ENCODE results near the gene SCAPER.

Gene SCAPER

GRCh38 chr15:76809412-76810103 is 95.6 kb downstream of the SCAPER start:
- peaks cover 5% of the 10 kb centered on the region; the same call in 1 of the 2 replicates for H3K4me1 ChIP-seq (ENCODE audit: insufficient read depth, low read length)
- H3K9me3 ChIP-seq (ENCODE audit: insufficient read depth, low read depth, low read length): no peaks in the 10 kb centered on the region
- H3K27me3 ChIP-seq (ENCODE audit: insufficient read depth, low read length): no peaks in the 10 kb centered on the region
- no peak overlapping the region for H3K4me3 ChIP-seq (ENCODE audit: low read length)
- H3K27ac ChIP-seq (ENCODE audit: low read length): no peak overlapping the region
- H3K9ac ChIP-seq (ENCODE audit: low read depth, low read length): no peak overlapping the region
- no peaks in the 10 kb centered on the region for H3K36me3 ChIP-seq (ENCODE audit: insufficient read depth, low read depth, low read length)

DNA sequence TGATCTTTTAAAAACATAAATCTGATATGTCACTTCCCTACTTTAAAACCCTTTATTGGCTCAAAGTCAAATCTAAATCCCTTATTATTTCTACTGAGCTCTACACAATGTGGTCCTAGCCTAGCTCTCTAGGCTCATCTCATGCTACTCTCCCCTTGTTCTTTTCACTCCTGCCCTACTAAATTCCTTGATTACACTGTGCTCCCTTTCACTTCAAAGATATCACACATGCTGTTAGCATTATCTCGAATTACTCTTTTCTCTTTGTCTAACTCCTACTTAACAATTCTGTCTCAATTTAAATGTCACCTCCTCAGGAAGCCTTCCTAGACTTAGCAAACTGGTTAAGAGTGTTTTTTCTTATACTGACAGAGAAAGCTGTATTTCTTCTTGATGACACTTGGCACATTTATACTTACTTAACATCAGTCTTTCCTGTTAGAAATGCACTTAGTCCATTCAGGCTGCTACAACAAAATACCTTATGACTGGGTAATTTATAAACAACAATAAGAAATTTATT is 102.0 kb downstream of the SCAPER start:
- Histone ChIP-seq H3K36me3 (ENCODE audit: insufficient read depth, low read depth, low read length) (no peaks in the 10 kb centered on the region), H3K27ac (ENCODE audit: low read length) (no peak overlapping the region), H3K4me3 (ENCODE audit: low read length) (no peak overlapping the region), H3K4me1 (ENCODE audit: insufficient read depth, low read length) (peaks cover 7% of the 10 kb centered on the region), H3K9ac (ENCODE audit: low read depth, low read length) (no peak overlapping the region), H3K27me3 (ENCODE audit: insufficient read depth, low read length) (no peaks in the 10 kb centered on the region), H3K9me3 (ENCODE audit: insufficient read depth, low read depth, low read length) (no peaks in the 10 kb centered on the region)

- no peak overlapping the region for H3K27ac ChIP-seq (ENCODE audit: low read length)
- no peak overlapping the region for H3K4me3 ChIP-seq (ENCODE audit: low read length)
- no peak overlapping the region for H3K9ac ChIP-seq (ENCODE audit: low read depth, low read length)
- no peaks in the 10 kb centered on the region for H3K36me3 ChIP-seq (ENCODE audit: insufficient read depth, low read depth, low read length)
- H3K9me3 ChIP-seq (ENCODE audit: insufficient read depth, low read depth, low read length): no peaks in the 10 kb centered on the region
- peaks cover 4% of the 10 kb centered on the region; the same call in 1 of the 2 replicates for H3K4me1 ChIP-seq (ENCODE audit: insufficient read depth, low read length)
- no peaks in the 10 kb centered on the region for H3K27me3 ChIP-seq (ENCODE audit: insufficient read depth, low read length)
Observed at GRCh38 chr15:76802411-76802810, 102.7 kb downstream of the SCAPER start.

- Histone ChIP-seq H3K4me1 (ENCODE audit: insufficient read depth, low read length) (peaks cover 4% of the 10 kb centered on the region; the same call in 1 of the 2 replicates), H3K27me3 (ENCODE audit: insufficient read depth, low read length) (no peaks in the 10 kb centered on the region), H3K27ac (ENCODE audit: low read length) (no peak overlapping the region), H3K9ac (ENCODE audit: low read depth, low read length) (no peak overlapping the region), H3K36me3 (ENCODE audit: insufficient read depth, low read depth, low read length) (no peaks in the 10 kb centered on the region), H3K4me3 (ENCODE audit: low read length) (no peak overlapping the region), H3K9me3 (ENCODE audit: insufficient read depth, low read depth, low read length) (no peaks in the 10 kb centered on the region)
Observed at GRCh38 chr15:76799760-76800159, 105.4 kb downstream of the SCAPER start.

DNA sequence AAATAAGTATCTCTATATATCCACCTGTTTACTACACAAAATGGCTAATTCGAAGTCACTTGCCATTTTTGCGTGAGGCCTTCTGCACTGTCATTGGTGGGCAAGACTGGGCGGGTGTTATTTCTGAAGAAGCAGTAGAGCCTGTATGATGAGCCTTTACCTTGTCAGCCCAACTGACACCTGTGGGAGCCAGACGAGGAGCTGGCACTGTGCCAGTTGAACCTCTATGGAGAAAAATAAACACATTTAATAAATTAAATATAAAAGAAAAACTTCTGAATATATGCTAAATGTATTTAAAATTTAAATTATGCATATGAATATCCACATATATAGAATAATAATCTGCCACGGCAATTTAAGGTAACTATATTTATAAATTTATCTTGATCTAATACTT is 109.9 kb downstream of the SCAPER start:
- Histone ChIP-seq H3K36me3 (ENCODE audit: insufficient read depth, low read depth, low read length) (no peaks in the 10 kb centered on the region), H3K9ac (ENCODE audit: low read depth, low read length) (no peak overlapping the region), H3K27me3 (ENCODE audit: insufficient read depth, low read length) (no peaks in the 10 kb centered on the region), H3K4me1 (ENCODE audit: insufficient read depth, low read length) (peaks cover 14% of the 10 kb centered on the region), H3K9me3 (ENCODE audit: insufficient read depth, low read depth, low read length) (no peaks in the 10 kb centered on the region), H3K4me3 (ENCODE audit: low read length) (no peak overlapping the region), H3K27ac (ENCODE audit: low read length) (no peak overlapping the region)

GRCh38 chr15:76793162-76793561 is 112.0 kb downstream of the SCAPER start:
- Histone ChIP-seq H3K9ac (ENCODE audit: low read depth, low read length) (no peak overlapping the region), H3K4me1 (ENCODE audit: insufficient read depth, low read length) (peaks cover 14% of the 10 kb centered on the region), H3K4me3 (ENCODE audit: low read length) (peak overlapping the region; percentile 10; the same call in 1 of the 2 replicates), H3K27me3 (ENCODE audit: insufficient read depth, low read length) (no peaks in the 10 kb centered on the region), H3K27ac (ENCODE audit: low read length) (no peak overlapping the region), H3K9me3 (ENCODE audit: insufficient read depth, low read depth, low read length) (no peaks in the 10 kb centered on the region), H3K36me3 (ENCODE audit: insufficient read depth, low read depth, low read length) (no peaks in the 10 kb centered on the region)

DNA sequence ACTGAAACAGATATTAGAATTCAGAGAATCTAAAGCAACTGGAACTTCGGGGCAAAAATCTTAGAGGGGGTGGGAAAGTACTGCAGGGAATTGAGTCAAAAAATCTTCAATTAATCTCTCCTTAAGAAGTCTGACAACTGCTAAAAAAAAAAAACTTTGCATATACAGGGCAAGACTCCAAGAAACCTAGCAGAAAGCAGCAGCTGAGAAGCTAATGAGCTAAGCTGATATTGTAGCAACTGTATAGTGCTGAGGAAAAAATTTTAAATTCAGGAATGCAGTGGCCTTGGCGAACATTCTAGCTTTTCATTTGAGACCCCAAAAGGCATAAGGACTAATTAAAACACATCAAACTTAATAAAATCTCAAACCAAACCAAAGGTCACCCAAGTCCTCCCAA is 113.6 kb downstream of the SCAPER start:
- Histone ChIP-seq H3K9me3 (ENCODE audit: insufficient read depth, low read depth, low read length) (no peaks in the 10 kb centered on the region), H3K4me3 (ENCODE audit: low read length) (no peak overlapping the region), H3K4me1 (ENCODE audit: insufficient read depth, low read length) (peaks cover 14% of the 10 kb centered on the region), H3K9ac (ENCODE audit: low read depth, low read length) (no peak overlapping the region), H3K27ac (ENCODE audit: low read length) (no peak overlapping the region), H3K36me3 (ENCODE audit: insufficient read depth, low read depth, low read length) (no peaks in the 10 kb centered on the region), H3K27me3 (ENCODE audit: insufficient read depth, low read length) (no peaks in the 10 kb centered on the region)

DNA sequence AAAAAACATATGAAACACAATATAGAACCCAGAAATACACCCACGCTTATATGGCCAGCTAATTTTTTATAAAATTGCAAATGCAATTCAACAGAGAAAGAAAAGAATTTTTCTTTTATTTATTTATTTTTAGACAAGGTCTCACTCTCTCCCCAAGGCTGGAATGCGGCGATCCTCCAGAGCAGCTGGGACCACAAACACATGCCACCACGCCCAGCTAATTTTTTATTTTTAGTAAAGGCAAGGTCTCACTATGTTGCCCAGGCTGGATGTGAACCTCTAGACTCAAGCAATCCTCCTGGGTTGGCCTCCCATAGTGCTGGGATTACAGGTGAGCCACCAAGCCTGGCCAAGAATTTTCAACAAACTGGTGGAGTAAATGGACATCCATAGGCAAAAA is 117.9 kb downstream of the SCAPER start:
- H3K27ac ChIP-seq (ENCODE audit: low read length): no peak overlapping the region
- H3K9ac ChIP-seq (ENCODE audit: low read depth, low read length): no peak overlapping the region
- H3K9me3 ChIP-seq (ENCODE audit: insufficient read depth, low read depth, low read length): no peaks in the 10 kb centered on the region; the same call in 1 of the 2 replicates
- no peaks in the 10 kb centered on the region for H3K27me3 ChIP-seq (ENCODE audit: insufficient read depth, low read length)
- no peak overlapping the region for H3K4me3 ChIP-seq (ENCODE audit: low read length)
- H3K4me1 ChIP-seq (ENCODE audit: insufficient read depth, low read length): no peaks in the 10 kb centered on the region
- H3K36me3 ChIP-seq (ENCODE audit: insufficient read depth, low read depth, low read length): no peaks in the 10 kb centered on the region

DNA sequence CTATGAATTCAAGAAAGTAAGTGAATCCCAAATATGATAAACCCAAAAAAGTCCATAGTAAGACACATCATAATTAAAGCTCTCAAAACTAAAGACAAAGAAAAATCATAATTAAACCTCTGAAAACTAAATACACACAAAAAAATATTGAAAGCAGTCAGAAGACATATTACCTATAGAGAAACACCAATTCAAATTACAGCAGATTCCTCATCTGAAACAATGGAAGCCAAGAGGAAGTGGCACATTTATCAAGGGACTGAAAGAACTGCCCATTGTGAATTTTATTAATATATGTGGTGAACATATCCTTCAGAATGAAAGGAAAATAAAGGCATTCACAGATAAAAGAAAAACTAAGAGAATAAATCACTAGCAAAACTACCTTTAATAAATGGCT is 128.2 kb downstream of the SCAPER start:
- no peak overlapping the region for H3K9ac ChIP-seq (ENCODE audit: low read depth, low read length)

DNA sequence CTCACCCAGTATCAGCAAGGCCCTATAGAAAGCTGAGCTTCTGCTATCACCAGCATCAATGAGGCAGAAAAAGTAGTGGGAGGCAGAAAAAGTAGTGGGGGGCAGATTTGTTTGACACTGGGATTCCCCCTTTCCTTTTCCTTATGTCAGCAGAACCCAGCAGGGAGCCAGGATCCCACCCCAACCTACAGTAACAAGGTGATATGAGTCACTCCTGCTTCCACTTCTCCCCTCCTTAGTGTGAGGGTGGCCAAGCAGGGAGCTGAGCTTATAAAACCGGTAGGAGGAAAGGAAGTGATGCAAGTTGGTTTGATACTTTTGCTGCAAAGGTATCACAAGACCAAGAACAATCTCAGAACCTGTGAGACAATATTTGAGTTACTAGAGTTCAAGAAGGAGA is 128.7 kb downstream of the SCAPER start:
- H3K27ac ChIP-seq (ENCODE audit: low read length): no peak overlapping the region
- H3K27me3 ChIP-seq (ENCODE audit: insufficient read depth, low read length): no peaks in the 10 kb centered on the region
- no peak overlapping the region for H3K4me3 ChIP-seq (ENCODE audit: low read length)
- H3K4me1 ChIP-seq (ENCODE audit: insufficient read depth, low read length): no peaks in the 10 kb centered on the region
- no peaks in the 10 kb centered on the region; the same call in 1 of the 2 replicates for H3K9me3 ChIP-seq (ENCODE audit: insufficient read depth, low read depth, low read length)
- H3K36me3 ChIP-seq (ENCODE audit: insufficient read depth, low read depth, low read length): no peaks in the 10 kb centered on the region
- H3K9ac ChIP-seq (ENCODE audit: low read depth, low read length): no peak overlapping the region

More for the DNA sequence above, 128.2 kb downstream of the SCAPER start:
- H3K27ac ChIP-seq (ENCODE audit: low read length): no peak overlapping the region
- H3K36me3 ChIP-seq (ENCODE audit: insufficient read depth, low read depth, low read length): no peaks in the 10 kb centered on the region
- no peak overlapping the region for H3K4me3 ChIP-seq (ENCODE audit: low read length)
- no peaks in the 10 kb centered on the region for H3K27me3 ChIP-seq (ENCODE audit: insufficient read depth, low read length)
- no peaks in the 10 kb centered on the region for H3K4me1 ChIP-seq (ENCODE audit: insufficient read depth, low read length)
- H3K9me3 ChIP-seq (ENCODE audit: insufficient read depth, low read depth, low read length): no peaks in the 10 kb centered on the region; the same call in 1 of the 2 replicates

DNA sequence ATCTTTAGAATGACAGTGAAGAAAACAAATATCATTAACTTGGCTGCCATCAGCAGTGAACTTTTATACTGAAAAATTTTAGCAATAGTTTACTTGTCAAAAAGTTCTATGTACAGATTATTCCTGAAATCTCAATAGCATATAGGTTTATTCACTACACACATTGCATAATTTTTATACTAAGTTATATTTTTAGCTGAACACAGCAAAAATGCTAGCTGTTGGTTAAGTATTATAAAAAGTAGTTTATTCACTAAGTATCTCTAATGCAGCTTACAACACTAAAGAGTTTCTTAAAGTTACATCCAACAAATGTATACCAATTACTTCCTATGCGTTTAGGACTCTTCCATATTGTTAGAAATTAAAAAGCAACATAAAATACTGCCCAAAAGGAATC is 131.9 kb downstream of the SCAPER start:
- H3K4me1 ChIP-seq (ENCODE audit: insufficient read depth, low read length): no peaks in the 10 kb centered on the region
- H3K36me3 ChIP-seq (ENCODE audit: insufficient read depth, low read depth, low read length): no peaks in the 10 kb centered on the region
- no peaks in the 10 kb centered on the region; the same call in 1 of the 2 replicates for H3K9me3 ChIP-seq (ENCODE audit: insufficient read depth, low read depth, low read length)
- H3K27me3 ChIP-seq (ENCODE audit: insufficient read depth, low read length): no peaks in the 10 kb centered on the region
- H3K4me3 ChIP-seq (ENCODE audit: low read length): no peak overlapping the region
- no peak overlapping the region for H3K9ac ChIP-seq (ENCODE audit: low read depth, low read length)
- H3K27ac ChIP-seq (ENCODE audit: low read length): no peak overlapping the region

DNA sequence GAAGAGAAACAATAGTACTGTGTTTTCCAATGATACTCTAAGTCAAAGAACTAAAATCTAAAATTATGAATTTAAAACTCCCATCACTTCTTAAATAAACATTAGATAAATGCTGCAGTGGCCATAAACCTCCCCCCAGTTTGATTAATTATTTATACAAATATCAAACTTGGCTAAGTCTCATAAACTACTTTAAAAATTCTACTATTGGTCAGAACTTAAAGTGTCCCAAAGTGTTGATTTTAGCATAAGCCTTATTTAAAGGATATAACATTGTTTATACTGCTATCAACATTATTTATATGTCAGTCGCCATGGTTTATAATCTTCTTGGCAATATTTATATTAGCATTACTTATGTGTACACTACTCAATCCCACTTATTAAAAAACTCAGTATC is 132.4 kb downstream of the SCAPER start:
- H3K27me3 ChIP-seq (ENCODE audit: insufficient read depth, low read length): no peaks in the 10 kb centered on the region
- no peak overlapping the region for H3K9ac ChIP-seq (ENCODE audit: low read depth, low read length)
- no peaks in the 10 kb centered on the region for H3K4me1 ChIP-seq (ENCODE audit: insufficient read depth, low read length)
- no peak overlapping the region for H3K27ac ChIP-seq (ENCODE audit: low read length)
- H3K4me3 ChIP-seq (ENCODE audit: low read length): no peak overlapping the region
- no peaks in the 10 kb centered on the region for H3K36me3 ChIP-seq (ENCODE audit: insufficient read depth, low read depth, low read length)
- no peaks in the 10 kb centered on the region; the same call in 1 of the 2 replicates for H3K9me3 ChIP-seq (ENCODE audit: insufficient read depth, low read depth, low read length)
